ENCODE results near the gene RASA1. TPM values are rescaled to one million over a fixed set of nuclear protein-coding genes. Genes with fewer than 3 reads are reported as not detected.

The RASA1 gene
- total RNA-seq, 1 donor from 2014 or later: 18.0 TPM

DNA sequence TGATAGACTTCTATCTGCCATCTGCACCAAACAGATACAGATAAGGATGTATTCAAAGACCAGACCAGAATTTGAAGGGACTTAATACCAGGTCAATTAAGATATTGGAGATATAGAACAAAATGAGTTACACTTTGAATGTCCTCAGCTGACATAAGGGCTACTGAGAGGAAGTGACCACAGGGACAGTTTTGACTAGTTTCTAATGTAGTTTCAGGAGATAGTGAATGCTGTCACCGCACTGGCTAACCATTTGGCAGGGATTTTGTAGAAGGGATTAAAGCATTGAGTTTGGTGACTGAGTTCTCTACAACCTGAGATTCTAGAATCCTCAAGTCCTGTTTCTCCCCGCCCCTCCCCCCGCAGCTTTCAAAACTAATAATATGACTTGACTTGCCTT lies 122.4 kb downstream of the RASA1 start:
- Histone ChIP-seq H3K27me3 (ENCODE audit: low read depth) (no peaks in the 10 kb centered on the region), H3K4me1 (peaks cover 15% of the 10 kb centered on the region), H3K36me3 (peaks cover 77% of the 10 kb centered on the region), H3K27ac (replicated peaks) (no peak overlapping the region), H3K4me3 (no peak overlapping the region), H3K9me3 (replicated peaks) (no peaks in the 10 kb centered on the region)
- no peak for DNase-seq
- intact Hi-C loops (cut with micrococcal nuclease): no loop called here
- TF ChIP-seq, protein P1, sequence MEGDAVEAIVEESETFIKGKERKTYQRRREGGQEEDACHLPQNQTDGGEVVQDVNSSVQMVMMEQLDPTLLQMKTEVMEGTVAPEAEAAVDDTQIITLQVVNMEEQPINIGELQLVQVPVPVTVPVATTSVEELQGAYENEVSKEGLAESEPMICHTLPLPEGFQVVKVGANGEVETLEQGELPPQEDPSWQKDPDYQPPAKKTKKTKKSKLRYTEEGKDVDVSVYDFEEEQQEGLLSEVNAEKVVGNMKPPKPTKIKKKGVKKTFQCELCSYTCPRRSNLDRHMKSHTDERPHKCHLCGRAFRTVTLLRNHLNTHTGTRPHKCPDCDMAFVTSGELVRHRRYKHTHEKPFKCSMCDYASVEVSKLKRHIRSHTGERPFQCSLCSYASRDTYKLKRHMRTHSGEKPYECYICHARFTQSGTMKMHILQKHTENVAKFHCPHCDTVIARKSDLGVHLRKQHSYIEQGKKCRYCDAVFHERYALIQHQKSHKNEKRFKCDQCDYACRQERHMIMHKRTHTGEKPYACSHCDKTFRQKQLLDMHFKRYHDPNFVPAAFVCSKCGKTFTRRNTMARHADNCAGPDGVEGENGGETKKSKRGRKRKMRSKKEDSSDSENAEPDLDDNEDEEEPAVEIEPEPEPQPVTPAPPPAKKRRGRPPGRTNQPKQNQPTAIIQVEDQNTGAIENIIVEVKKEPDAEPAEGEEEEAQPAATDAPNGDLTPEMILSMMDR (IDR thresholded peaks at IDR 0.05; ENCODE audit: borderline replicate concordance): no peak

DNA sequence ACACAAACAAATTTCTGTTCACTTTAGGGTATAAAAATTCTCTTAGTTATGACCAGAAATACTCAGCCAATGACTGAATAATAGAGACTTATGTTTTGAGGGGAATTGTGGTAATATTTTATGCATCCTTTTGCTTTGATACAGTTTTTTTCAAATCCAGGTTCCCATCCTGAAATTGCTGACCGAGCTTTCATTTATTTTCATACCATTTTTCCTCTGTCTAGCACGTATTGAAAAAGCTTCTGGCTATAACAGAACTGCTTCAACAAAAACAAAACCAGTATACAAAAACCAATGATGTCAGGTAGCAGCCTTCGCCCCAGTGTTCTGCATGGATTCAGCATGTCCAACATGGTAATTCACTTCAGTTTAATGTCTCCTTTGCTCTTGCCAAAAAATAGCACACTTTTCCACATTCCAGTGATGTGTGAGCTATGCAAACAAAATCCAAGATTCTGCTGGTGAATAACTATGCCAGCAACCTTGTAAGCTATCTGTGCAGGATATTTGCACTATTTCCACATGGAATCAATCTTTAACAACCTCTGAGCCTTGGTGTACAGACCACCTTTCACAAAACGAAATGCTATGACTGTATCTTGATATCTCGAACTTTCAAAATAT lies 123.0 kb downstream of the RASA1 start:
- DNase-seq: no peak
- TF ChIP-seq, protein P1 (IDR thresholded peaks at IDR 0.05; ENCODE audit: borderline replicate concordance): no peak
- no peaks in the 10 kb centered on the region for H3K27me3 ChIP-seq (ENCODE audit: low read depth)
- H3K27ac ChIP-seq (replicated peaks): no peak overlapping the region
- H3K36me3 ChIP-seq: peaks cover 83% of the 10 kb centered on the region
- H3K9me3 ChIP-seq (replicated peaks): no peaks in the 10 kb centered on the region
- intact Hi-C loops (cut with micrococcal nuclease): no loop called here
- H3K4me3 ChIP-seq: no peak overlapping the region
- H3K4me1 ChIP-seq: peaks cover 15% of the 10 kb centered on the region

DNA sequence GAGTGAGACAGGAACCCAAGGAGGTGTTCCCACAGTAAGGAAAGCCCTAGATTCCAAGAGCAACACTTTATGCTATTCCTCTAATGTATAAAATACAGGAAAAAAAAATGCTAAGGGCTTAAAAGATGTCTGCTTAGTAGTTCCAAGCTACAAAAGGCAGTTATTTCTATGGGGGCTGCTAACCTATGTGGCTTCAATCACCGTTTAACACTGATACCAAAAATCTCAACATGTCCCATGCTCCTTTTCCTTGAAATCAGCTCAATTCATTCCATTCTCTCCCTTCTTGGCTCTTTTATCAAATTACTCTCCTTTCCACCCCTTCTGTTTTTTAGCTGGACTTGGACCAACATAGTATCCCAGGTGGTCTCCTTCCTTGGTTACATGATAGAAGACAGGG lies 124.5 kb downstream of the RASA1 start:
- TF ChIP-seq, protein P1 (IDR thresholded peaks at IDR 0.05; ENCODE audit: borderline replicate concordance): no peak
- H3K4me3 ChIP-seq: no peak overlapping the region
- no peak overlapping the region for H3K27ac ChIP-seq (replicated peaks)
- no peaks in the 10 kb centered on the region for H3K27me3 ChIP-seq (ENCODE audit: low read depth)
- peaks cover 15% of the 10 kb centered on the region for H3K4me1 ChIP-seq
- peaks cover 93% of the 10 kb centered on the region for H3K36me3 ChIP-seq
- intact Hi-C loops (cut with micrococcal nuclease): no loop called here
- no peaks in the 10 kb centered on the region for H3K9me3 ChIP-seq (replicated peaks)
- no peak for DNase-seq

DNA sequence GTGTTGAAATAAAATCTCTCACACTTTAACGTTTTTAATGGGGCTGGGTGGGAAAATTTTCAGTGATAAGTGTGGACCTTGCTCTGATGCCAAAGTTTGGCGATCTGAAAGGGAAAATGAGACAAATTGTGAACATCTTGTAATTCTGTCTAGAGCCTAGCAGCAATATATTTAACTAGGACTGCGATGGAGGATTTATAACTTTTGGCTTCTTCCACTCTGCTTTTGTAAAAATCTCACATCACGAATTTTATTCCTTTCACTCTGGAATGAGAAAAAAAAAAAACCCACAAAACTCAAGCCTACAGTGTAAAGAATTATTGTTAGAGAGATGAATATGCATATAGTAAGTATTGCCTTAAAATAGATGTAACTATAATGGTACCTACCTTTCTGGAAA lies 125.1 kb downstream of the RASA1 start:
- intact Hi-C loops (cut with micrococcal nuclease): no loop called here
- DNase-seq: no peak
- TF ChIP-seq, protein P1 (IDR thresholded peaks at IDR 0.05; ENCODE audit: borderline replicate concordance): no peak
- H3K4me1 ChIP-seq: peaks cover 14% of the 10 kb centered on the region
- no peaks in the 10 kb centered on the region for H3K9me3 ChIP-seq (replicated peaks)
- no peak overlapping the region for H3K4me3 ChIP-seq
- H3K27me3 ChIP-seq (ENCODE audit: low read depth): no peaks in the 10 kb centered on the region
- peaks cover 92% of the 10 kb centered on the region for H3K36me3 ChIP-seq
- no peak overlapping the region for H3K27ac ChIP-seq (replicated peaks)

DNA sequence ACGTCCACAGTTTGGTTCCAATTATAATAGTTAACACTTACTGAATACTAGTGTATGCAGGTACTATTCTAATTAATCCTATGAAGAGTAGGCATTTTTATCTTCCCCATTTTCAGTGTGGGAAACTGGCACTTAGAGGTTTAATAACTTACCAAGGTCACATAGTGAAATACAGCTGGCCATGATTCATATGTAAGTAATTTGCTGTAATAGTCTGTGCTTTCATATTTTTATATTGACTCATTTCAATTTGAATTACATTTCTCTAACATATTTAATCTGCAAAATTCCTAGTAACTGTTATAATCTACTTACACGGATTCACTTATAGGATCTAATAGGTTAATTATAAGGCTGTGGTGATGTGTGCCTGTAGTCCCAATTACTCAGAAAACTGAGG lies 125.6 kb downstream of the RASA1 start:
- peaks cover 8% of the 10 kb centered on the region for H3K4me1 ChIP-seq
- H3K27ac ChIP-seq (replicated peaks): no peak overlapping the region
- TF ChIP-seq, protein P1 (IDR thresholded peaks at IDR 0.05; ENCODE audit: borderline replicate concordance): no peak
- no peaks in the 10 kb centered on the region for H3K27me3 ChIP-seq (ENCODE audit: low read depth)
- no peak for DNase-seq
- intact Hi-C loops (cut with micrococcal nuclease): no loop called here
- H3K9me3 ChIP-seq (replicated peaks): no peaks in the 10 kb centered on the region
- H3K36me3 ChIP-seq: peaks cover 92% of the 10 kb centered on the region
- H3K4me3 ChIP-seq: no peak overlapping the region

Data from left ventricle myocardium inferior (tissue), 1 donor.